ENCODE data around the gene BNC2. TPM values are rescaled to one million over a fixed set of nuclear protein-coding genes. Genes with fewer than 3 reads are reported as not detected.

Gene BNC2
- total RNA-seq, 1 donor from 2014 or later: 2.4 TPM

DNA sequence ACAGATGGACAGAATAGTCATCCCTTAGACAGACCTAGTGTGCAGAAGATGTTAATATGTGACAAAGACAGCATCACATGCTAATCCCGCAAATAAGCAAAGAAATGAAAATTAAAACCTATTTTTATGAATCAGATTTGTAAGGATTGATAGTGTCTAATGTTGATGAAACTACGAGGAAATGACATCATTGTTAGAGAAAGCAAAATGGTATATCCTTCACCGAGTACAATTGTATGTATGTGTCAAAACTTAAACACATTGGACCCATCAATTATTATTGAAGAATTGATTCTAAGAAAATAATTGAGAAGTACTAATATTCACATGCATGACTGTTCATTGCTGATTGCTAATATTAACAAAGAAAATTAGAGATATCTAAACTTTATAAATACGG is 493.2 kb downstream of the BNC2 start:
- no peak for DNase-seq (ENCODE audit: low spot score)
- H3K27ac ChIP-seq: no peak overlapping the region
- H2AFZ ChIP-seq (replicated peaks): no peak overlapping the region
- Mint-ChIP-seq H3K36me3 (no peaks in the 10 kb centered on the region), H3K4me1 (peaks cover 5% of the 10 kb centered on the region), H3K27ac (no peak overlapping the region), H3K4me3 (no peak overlapping the region), H3K27me3 (ENCODE audit: insufficient read depth, low read depth) (peaks cover 1% of the 10 kb centered on the region), H3K9me3 (no peaks in the 10 kb centered on the region)
- H3K9me3 ChIP-seq (ENCODE audit: low read depth): no peaks in the 10 kb centered on the region
- TF ChIP-seq, protein P1, sequence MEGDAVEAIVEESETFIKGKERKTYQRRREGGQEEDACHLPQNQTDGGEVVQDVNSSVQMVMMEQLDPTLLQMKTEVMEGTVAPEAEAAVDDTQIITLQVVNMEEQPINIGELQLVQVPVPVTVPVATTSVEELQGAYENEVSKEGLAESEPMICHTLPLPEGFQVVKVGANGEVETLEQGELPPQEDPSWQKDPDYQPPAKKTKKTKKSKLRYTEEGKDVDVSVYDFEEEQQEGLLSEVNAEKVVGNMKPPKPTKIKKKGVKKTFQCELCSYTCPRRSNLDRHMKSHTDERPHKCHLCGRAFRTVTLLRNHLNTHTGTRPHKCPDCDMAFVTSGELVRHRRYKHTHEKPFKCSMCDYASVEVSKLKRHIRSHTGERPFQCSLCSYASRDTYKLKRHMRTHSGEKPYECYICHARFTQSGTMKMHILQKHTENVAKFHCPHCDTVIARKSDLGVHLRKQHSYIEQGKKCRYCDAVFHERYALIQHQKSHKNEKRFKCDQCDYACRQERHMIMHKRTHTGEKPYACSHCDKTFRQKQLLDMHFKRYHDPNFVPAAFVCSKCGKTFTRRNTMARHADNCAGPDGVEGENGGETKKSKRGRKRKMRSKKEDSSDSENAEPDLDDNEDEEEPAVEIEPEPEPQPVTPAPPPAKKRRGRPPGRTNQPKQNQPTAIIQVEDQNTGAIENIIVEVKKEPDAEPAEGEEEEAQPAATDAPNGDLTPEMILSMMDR (IDR thresholded peaks at IDR 0.05): no peak
- no peak for TF ChIP-seq EZH2 (IDR thresholded peaks at IDR 0.05)
- no peak for TF ChIP-seq EZH2phosphoT487 (IDR thresholded peaks at IDR 0.05)
- no peaks in the 10 kb centered on the region for H3K79me2 ChIP-seq (ENCODE audit: low read depth)
- no peaks in the 10 kb centered on the region for H3K4me1 ChIP-seq
- no peaks in the 10 kb centered on the region for H3K36me3 ChIP-seq
- H3F3A ChIP-seq (ENCODE audit: low read depth): no peaks in the 10 kb centered on the region
- H3K4me3 ChIP-seq: no peak overlapping the region
- H3K4me2 ChIP-seq: no peak overlapping the region
- H4K20me1 ChIP-seq (ENCODE audit: low read depth): no peaks in the 10 kb centered on the region
- no peaks in the 10 kb centered on the region for H3K27me3 ChIP-seq
- no peak overlapping the region for H3K9ac ChIP-seq

DNA sequence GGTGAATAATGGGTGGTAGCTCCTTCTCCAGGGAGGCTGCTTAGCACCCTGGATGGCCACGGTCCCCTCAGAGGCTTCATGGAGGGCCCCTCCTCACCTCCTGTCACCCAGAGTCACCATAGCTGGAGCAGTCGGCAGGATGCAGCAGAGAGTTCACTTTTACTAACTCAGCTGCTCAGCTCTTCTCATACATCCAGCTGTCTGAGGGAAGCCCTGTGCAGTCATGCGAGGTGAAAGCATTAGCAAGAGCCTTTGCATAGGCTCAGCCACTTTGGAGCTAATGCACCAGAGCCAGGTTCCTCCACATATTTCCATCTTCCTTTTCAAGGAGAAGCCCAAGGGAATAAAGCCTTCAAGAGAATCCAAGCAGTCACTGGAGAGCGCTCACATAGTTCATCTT is 499.2 kb downstream of the BNC2 start:
- H3K9ac ChIP-seq: no peak overlapping the region
- DNase-seq (ENCODE audit: low spot score): peak; percentile 65
- no peak overlapping the region for H2AFZ ChIP-seq (replicated peaks)
- H4K20me1 ChIP-seq (ENCODE audit: low read depth): no peaks in the 10 kb centered on the region
- H3K27ac Mint-ChIP-seq: no peak overlapping the region
- no peaks in the 10 kb centered on the region for H3F3A ChIP-seq (ENCODE audit: low read depth)
- no peak overlapping the region for H3K27ac ChIP-seq
- no peaks in the 10 kb centered on the region for H3K79me2 ChIP-seq (ENCODE audit: low read depth)
- H3K27me3 Mint-ChIP-seq (ENCODE audit: insufficient read depth, low read depth): peaks cover 2% of the 10 kb centered on the region
- peaks cover 7% of the 10 kb centered on the region for H3K4me1 ChIP-seq
- no peaks in the 10 kb centered on the region for H3K9me3 ChIP-seq (ENCODE audit: low read depth)
- no peak for TF ChIP-seq EZH2 (IDR thresholded peaks at IDR 0.05)
- TF ChIP-seq, protein P1 (IDR thresholded peaks at IDR 0.05): no peak
- TF ChIP-seq EZH2phosphoT487 (IDR thresholded peaks at IDR 0.05): no peak
- H3K4me3 ChIP-seq: no peak overlapping the region
- H3K27me3 ChIP-seq: no peaks in the 10 kb centered on the region
- H3K36me3 Mint-ChIP-seq: no peaks in the 10 kb centered on the region
- H3K4me1 Mint-ChIP-seq: peaks cover 11% of the 10 kb centered on the region
- H3K4me2 ChIP-seq: peak overlapping the region; percentile 45
- no peaks in the 10 kb centered on the region for H3K9me3 Mint-ChIP-seq
- H3K36me3 ChIP-seq: no peaks in the 10 kb centered on the region
- H3K4me3 Mint-ChIP-seq: no peak overlapping the region

DNA sequence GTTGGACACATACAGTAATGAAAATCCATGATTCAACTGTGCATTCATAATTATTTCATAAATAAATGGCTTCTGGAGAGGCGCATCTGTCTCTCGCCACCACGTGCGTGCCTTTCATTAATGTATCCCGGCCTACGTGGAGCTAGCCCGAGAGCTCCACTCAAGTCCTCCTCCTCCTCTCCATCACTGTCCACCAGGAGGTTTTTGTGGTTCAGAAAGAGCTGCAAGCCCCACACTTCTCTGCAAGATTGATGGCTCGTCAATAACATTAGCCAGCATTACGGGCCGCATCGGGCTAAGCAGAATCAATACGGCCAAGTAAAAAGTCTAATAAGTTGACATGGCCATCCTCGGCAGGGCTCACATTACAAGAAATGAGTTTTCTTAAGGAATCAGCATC is 499.8 kb downstream of the BNC2 start:
- H3K27me3 ChIP-seq: no peaks in the 10 kb centered on the region
- no peak overlapping the region for H3K9ac ChIP-seq
- no peak overlapping the region for H3K4me3 ChIP-seq
- peaks cover 6% of the 10 kb centered on the region for H3K27me3 Mint-ChIP-seq (ENCODE audit: insufficient read depth, low read depth)
- no peaks in the 10 kb centered on the region for H4K20me1 ChIP-seq (ENCODE audit: low read depth)
- H3K4me2 ChIP-seq: no peak overlapping the region
- H3F3A ChIP-seq (ENCODE audit: low read depth): no peaks in the 10 kb centered on the region
- no peaks in the 10 kb centered on the region for H3K36me3 ChIP-seq
- no peaks in the 10 kb centered on the region for H3K9me3 Mint-ChIP-seq
- DNase-seq (ENCODE audit: low spot score): no peak
- no peak overlapping the region for H2AFZ ChIP-seq (replicated peaks)
- no peaks in the 10 kb centered on the region for H3K79me2 ChIP-seq (ENCODE audit: low read depth)
- no peaks in the 10 kb centered on the region for H3K9me3 ChIP-seq (ENCODE audit: low read depth)
- no peak overlapping the region for H3K27ac Mint-ChIP-seq
- H3K36me3 Mint-ChIP-seq: no peaks in the 10 kb centered on the region
- no peak overlapping the region for H3K27ac ChIP-seq
- H3K4me3 Mint-ChIP-seq: no peak overlapping the region
- peaks cover 11% of the 10 kb centered on the region for H3K4me1 Mint-ChIP-seq
- peaks cover 7% of the 10 kb centered on the region for H3K4me1 ChIP-seq
- TF ChIP-seq EZH2 (IDR thresholded peaks at IDR 0.05) (no peak), EZH2phosphoT487 (IDR thresholded peaks at IDR 0.05) (no peak)
- TF ChIP-seq, protein P1 (IDR thresholded peaks at IDR 0.05): no peak
